HL-60/S4 treated with phorbol 12-myristate 13-acetate at 8.2 ng/mL for 4 days and 3 days (cell line): Measurements from ENCODE around the gene SIRT6.
"Not testable (repeated sequence)": the region's sequence is repeated elsewhere in the genome, so short reads cannot be mapped to it uniquely, and the experiment has no call there.

Experiments
- in situ Hi-C: fragments of 300-500 bp; cut with MboI; formaldehyde crosslinking; loops from 2 replicates; pipeline ENCODE4 v1.15.0; 2022; ENCODE audit warnings: low sequenced_read_pairs

The SIRT6 gene

DNA sequence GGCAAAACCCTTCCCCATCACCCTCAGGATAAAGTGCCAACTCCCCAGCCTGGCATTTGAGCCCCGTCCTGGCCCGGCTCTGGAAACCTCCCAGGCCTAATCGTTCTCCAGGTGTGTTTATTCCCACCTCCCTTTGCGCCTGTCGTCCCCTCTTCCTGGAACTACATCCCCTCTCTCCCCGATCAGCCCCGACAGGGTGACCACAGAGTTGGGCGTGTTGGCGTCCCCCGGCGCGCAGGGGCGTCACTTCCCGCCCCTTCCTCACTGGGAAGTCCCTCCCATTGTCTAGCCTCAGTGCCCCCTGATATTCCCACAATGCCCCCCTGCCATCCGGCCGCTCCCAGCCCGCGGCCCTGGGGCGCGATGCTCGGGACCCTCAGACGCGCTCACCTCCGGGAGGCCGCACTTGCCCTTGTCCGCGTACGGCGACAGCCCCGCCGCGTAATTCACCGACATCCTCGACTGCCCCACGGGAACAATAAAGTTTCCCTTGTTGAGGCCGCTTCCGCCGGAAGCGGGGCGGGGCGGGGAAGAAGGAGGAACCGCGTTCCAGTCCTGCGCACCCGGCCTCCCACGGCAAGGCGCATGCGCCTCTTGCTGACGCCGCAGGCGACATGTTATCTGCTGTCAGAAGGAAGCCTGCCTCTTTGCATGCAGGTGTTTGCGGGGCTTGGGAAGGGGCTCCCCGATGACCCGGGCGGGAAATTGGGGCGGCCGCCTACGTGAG lies at the start of gene SIRT6, which contains the start of gene ANKRD24:
TSS of gene SIRT6 (minus strand) at position 480 of the 727 bp plus-strand sequence. CDS start at position 456, 24 bp downstream.
TSS of gene ANKRD24 (plus strand) at position 606 of the 727 bp plus-strand sequence. CDS start 3,737 bp downstream, outside the sequence.
- in situ Hi-C loops = no loop called here

DNA sequence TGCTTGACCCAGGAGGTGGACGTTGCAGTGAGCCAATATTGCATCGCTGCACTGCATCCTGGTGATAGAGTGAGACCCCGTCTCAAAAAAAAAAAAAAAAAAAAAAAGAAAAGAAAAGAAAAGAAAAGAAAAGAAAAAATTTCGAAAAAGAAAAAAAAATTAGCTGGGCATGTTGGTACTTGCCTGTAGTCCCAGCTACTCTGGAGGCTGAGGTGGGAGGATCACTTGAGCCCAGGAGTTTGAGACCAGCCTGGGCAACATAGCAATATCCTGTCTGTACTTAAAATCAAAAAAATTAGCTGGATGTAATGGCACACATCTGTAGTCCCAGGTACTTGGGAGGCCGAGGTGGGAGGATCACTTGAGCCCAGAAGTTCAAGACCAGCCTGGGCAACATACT lies 49.8 kb upstream of the SIRT6 start:
- in situ Hi-C loops = not testable (repeated sequence)

DNA sequence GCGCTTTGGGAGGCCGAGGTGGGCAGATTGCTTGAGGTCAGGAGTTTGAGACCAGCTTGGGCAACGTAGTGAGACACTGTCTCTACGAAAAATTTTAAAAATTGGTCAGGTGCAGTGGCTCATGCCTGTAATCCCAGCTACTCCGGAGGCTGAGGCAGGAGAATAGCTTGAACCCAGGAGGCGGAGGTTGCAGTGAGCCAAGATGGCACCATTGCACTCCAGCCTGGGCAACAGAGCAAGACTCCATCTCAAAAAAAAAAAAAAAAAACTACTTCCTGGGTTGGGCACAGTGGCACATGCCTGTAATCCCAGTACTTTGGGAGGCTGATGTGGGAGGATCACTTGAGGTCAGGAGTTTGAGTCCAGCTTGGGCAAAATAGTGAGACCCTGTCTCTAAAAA lies 49.2 kb upstream of the SIRT6 start:
- in situ Hi-C loops = not testable (repeated sequence)

DNA sequence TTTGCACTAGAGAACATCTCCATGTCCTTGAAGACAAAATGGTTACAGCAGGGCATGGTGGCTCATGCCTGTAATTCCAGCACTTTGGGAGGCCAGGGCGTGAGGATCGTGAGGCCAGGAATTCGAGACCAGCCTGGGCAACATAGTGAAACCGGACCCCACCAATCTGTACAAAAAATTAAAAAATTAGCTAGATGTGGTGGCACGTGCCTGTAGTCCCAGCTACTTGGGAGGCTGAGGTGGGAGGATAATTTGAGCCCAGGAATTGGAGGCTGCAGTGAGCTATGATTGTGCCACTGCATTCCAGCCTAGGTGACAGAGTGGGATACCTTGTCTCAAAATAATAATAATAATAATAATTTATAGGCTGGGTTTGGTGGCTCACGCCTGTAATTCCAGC lies 47.9 kb upstream of the SIRT6 start:
- in situ Hi-C loops = not testable (repeated sequence)

DNA sequence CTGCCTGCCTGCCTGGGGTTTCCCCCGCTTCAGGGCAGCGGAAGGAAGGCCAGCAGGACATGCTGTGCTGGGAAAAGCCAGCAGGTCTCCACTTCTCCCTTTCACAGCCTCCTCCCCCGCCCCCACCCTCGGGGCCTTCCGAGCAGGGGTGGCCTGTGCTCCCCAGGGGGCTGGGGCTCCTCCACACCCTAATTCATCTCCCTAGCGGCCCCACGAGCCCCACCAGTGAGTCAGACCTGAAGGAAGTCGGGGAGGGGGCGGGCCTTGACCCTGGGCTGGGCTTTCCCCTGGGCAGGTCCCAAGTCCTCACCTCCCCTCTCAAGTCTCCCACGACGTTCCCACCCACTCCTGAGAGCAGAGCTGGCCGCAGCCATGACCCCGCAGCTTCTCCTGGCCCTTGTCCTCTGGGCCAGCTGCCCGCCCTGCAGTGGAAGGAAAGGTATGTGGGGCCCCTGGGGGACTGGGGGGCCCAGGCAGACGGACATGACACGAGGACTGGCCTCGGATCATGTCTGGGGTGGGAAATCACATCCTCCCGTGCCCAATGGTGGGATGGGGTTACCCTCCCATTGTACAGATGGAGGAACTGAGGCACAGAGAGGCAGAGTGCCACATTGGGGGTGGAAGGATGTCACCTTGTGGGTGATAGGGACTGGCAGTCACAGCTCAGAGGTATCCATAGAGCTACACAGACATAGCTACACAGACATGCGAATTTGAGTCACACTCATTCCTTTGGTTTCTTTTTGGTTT lies 47.0 kb upstream of the SIRT6 start, which contains the start of gene EBI3:
TSS of gene EBI3 (plus strand) at position 345 of the 753 bp plus-strand sequence. CDS start at position 373, 28 bp downstream.
- in situ Hi-C loops = no loop called here

DNA sequence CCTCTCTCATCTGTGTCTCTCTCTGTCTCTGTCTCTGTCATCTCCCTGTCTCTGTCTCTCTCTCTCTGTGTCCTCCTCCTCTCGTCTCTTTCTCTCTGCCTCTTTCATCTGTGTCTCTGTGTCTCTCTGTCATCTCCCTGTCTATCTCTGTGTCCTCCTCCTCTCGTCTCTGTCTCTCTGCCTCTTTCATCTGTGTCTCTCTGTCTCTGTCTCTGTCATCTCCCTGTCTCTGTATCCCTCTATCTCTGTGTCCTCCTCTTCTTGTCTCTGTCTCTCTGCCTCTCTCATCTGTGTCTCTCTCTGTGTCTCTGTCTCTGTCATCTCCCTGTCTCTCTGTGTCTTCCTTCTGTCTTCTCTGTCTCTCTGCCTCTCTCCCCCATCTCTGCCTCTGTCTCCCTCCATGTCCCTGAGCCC lies 46.4 kb upstream of the SIRT6 start:
- in situ Hi-C loops = no loop called here

DNA sequence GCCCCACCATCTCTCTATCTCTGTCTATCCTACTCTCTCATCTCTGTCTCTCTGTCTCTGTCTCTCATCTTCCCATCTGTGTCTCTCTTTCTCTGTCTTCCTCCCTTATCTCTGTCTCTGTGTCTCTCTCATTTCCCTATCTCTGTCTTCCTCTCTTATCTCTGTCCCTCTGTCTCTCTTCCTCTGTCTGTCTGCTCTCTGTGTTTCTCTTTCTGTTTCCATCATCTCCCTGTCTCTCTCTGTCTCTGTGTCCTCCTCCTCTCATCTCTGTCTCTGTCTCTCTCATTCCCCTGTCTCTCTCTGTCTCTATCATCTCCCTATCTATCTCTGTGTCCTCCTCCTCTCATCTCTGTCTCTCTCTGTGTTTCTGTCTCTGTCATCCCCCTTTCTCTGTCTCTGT lies 45.4 kb upstream of the SIRT6 start:
- in situ Hi-C loops = no loop called here

DNA sequence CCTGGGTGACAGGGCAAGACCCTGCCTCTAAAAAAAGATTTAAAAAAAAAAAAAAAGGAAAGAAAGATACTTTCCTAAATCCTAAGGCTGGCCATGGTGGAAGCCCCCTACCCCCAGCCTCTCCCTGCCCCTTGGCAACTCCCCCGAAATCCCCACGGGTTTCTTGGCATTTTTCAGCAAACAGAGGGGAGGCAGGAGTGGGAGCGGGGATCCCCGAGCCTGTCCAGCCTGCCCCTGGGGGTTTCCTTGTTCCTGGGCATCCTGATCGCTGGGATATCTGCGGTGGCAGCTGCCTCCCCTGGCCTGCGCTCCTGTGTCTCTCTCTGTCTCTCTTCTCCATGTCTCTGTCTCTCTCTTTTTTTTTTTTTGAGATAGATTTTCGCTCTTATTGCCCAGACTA lies 43.5 kb upstream of the SIRT6 start:
- in situ Hi-C loops = no loop called here

DNA sequence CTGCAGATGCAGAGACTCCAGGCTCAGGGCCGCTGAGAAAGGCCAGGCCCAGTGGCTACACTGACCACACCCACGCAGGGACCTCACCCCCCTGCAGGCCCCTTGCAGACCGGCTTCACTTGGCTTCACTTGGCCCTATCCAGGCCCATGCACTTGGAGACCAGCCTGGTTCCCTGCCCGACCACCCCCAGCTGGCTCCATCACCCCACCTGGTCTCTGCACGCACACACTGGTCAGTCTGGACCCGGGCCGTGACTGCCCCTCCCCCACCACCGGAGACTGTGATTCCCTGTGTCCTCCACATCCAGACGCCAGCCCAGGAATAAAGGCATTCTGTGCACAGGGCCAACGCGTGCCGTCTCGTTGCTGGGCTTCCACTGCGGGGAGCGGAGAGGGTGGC lies 42.1 kb upstream of the SIRT6 start:
- in situ Hi-C loops = loop anchor here (25.0 kb wide), 1 partner anchor 362 kb away; the partner anchor contains the start of gene ZFR2

DNA sequence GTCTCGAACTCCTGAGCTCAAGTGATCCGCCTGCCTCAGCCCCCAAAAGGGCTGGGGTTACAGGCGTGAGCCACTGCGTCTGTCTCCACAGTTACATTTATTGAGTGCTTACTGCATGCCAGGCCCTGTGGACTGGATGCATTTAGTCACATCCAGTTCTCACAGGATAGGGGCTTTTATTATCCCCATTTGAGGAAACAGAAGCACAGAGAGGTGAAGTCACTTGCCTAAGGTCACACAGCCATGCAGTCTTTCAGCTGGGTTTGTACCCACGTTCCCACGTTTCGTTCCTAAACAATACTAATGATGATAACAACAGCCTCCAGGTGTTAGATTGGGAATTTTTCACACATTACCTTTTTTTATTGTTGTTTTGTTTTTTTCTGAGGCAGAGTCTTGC lies 37.8 kb upstream of the SIRT6 start:
- in situ Hi-C loops = loop anchor here (25.0 kb wide), 1 partner anchor 358 kb away; the partner anchor contains the start of gene ZFR2

DNA sequence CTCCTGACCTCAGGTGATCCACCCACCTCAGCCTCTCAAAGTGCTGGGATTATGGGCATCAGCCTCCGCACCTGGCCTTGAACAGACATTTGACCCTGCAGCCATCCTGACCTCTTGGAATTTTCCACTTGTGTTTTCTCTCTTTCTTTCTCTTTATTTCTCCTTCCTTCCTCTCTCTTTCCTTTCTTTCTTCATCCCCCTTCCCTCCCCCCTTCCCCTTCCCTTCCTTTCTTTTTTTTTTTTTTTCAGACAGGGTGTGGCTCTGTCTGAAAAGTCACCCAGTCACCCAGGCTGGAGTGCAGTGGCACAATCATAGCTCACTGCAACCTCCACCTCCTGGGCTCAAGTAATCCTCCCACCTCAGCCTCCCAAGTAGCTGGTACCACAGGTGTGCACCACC lies 36.2 kb upstream of the SIRT6 start:
- in situ Hi-C loops = loop anchor here (25.0 kb wide), 1 partner anchor 356 kb away; the partner anchor contains the start of gene ZFR2

DNA sequence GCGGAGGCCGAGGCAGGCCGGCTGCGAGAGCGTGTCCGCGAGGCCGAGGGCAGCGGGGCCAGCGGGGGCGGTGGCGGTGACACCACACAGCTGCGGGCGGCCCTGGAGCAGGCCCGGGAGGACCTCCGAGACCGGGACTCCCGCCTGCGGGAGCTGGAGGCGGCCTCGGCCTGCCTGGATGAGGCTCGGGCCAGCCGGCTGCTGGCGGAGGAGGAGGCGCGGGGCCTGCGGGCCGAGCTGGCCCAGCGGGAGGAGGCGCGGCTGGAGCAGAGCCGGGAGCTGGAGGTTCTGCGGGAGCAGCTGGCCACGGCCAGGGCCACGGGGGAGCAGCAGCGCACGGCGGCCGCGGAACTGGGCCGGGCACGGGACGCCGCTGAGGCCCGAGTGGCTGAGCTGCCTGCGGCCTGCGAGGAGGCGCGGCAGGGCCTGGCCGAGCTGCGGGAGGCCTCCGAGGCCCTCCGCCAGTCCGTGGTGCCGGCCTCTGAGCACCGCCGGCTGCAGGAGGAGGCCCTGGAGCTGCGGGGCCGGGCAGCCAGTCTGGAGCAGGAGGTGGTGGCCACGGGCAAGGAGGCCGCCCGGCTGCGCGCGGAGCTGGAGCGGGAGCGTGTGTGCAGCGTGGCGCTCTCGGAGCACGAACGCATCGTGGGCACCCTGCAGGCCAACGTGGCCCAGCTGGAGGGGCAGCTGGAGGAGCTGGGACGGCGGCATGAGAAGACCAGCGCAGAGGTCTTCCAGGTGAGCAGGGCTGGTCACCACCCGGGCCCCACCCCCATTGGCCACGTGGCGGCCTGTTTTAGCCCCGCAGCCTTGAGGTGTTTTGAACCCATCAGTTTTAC lies 35.3 kb upstream of the SIRT6 start:
- in situ Hi-C loops = loop anchor here (25.0 kb wide), 1 partner anchor 355 kb away; the partner anchor contains the start of gene ZFR2

DNA sequence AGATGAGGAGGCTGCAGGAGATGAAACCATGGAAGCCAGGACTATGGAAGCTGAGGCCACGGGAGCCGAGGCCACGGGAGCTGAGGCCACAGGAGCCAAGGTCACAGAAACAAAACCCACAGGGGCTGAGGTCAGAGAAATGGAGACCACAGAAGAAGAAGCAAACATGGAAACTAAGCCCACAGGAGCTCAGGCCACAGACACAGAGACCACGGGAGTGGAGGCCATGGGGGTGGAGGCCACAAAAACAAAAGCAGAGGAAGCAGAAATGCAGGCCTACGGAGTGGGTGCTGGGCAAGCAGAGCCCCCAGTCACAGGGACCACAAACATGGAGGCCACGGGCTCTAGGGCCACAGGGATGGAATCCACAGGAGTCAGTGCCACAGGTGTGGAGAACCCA lies 34.5 kb upstream of the SIRT6 start:
- in situ Hi-C loops = loop anchor here (25.0 kb wide), 1 partner anchor 355 kb away; the partner anchor contains the start of gene ZFR2

DNA sequence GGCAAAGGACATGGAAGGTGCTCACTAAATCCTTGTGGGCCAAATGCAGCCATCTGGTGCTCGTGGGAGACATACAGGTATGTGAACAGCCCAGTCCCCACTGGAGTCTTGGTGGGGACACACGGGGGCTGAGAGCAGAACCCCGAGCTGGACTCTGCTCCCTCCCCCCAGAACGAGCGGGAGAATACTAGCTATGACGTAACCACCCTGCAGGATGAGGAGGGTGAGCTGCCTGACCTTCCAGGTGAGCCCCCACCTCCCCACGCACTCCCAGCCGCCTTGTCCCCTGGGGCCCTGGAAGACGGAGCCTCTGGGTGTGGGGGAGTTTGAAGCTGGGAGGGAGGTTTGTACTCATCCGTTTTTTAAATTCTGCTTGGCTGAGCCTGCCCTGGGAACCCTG lies 33.4 kb upstream of the SIRT6 start:
- in situ Hi-C loops = loop anchor here (25.0 kb wide), 1 partner anchor 354 kb away; the partner anchor contains the start of gene ZFR2

DNA sequence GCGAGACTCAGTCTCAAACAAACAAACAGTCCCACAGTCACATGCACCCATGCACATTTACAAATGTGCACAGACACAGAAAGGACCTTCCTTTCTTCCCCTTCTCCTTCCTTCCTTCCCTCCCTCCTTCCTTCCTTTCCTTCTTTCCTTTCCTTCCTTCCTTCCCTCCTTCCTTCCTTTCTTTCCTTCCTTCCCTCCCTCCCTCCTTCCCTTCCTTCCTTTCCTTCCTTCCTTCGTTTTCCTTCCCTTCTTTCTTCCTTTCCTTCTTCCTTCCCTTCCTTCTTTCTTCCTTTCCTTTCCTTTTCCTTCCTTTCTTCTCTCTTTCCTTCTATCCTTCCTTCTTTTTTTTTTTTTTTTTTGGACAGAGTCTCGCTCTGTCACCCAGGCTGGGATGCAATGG lies 30.8 kb upstream of the SIRT6 start:
- in situ Hi-C loops = loop anchor here (25.0 kb wide), 1 partner anchor 351 kb away; the partner anchor contains the start of gene ZFR2

DNA sequence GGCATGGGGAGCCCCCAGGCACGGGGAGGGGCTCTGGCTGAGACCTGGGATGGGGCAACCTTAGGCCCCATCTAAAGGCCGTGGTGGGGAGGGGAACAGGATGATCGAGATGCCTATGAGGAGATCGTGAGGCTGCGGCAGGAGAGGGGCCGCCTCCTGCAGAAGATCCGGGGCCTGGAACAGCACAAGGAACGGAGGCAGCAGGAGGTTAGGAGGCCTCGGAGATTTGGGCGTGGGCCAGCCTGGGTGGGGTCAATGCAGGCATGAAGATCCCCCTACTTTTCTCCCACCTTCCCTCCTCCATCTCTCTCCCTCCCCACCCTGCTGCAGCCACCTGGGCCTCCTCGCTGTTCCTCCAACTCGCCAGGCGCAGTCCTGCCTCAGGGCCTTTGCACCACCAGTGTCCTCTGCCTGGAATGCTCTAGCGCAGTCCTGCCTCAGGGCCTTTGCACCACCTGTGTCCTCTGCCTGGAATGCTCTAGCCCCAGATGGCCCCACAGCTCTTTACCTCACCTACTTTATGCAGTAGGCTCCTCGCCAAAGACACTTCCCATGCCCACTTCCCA lies 27.9 kb upstream of the SIRT6 start:
- in situ Hi-C loops = loop anchor here (25.0 kb wide), 1 partner anchor 348 kb away; the partner anchor contains the start of gene ZFR2

DNA sequence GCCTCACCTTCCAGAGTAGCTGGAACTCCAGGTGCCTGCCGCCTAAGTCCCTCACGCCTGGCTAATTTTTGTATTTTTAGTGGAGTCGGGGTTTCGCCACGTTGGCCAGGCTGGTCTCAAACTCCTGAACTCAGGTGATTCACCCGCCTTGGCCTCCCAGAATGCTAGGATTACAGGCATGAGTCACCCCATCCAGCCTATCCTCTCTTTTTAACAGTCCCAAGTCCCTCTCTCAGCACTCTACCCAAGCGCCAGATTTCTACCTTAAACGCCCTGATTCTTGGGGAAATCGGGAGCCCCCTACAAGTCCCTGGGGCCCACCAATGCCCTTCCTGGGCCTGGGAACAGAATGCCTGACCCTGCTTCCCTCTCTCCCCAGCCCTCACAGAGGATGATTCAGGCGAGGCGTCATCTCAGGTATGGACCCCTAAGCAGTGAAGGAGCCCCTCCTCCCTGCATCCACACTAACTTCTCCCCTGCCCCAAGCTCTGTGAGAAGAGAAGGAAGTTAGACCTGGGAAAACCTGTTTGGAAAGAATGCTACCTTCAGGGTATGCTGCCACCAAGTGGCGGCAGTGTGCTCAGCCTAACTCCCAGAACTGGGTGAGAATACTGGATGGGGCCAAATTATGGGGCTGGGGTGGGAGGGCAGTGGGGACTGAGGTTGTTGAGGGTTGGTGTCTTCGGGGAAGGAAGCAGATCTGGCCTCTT lies 26.2 kb upstream of the SIRT6 start:
- in situ Hi-C loops = loop anchor here (25.0 kb wide), 1 partner anchor 346 kb away; the partner anchor contains the start of gene ZFR2

DNA sequence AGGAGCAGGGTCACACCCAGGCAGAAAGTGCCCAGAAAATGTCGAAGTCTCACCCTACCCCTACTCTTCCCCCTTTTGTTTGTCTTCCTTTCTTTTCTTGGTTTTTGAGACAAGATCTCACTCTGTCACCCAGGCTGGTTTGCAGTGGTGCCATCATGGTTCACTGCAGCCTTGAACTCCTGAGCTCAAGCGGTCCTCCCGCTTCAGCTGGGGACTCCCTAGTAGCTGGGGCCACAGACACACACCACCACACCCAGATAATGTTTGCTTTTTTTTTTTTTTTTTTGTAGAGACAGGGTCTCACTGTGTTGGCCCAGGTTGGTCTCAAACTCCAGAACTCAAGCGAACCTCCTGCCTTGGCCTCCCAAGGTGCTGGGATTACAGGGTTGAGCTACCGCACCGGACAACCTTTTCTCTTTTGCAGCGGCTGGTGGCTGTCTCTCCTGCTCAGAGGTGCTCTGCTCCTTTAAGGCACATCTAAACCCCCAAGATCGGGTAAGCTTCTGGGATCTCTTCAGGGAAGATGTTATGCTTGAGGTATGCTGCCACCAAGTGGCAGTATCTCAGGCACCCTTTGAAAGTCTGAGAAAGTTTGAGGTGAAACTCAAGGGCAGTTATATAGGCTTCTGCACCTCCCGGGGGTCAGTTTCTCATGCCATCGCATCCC lies 24.6 kb upstream of the SIRT6 start:
- in situ Hi-C loops = loop anchor here (25.0 kb wide), 1 partner anchor 345 kb away; the partner anchor contains the start of gene ZFR2

DNA sequence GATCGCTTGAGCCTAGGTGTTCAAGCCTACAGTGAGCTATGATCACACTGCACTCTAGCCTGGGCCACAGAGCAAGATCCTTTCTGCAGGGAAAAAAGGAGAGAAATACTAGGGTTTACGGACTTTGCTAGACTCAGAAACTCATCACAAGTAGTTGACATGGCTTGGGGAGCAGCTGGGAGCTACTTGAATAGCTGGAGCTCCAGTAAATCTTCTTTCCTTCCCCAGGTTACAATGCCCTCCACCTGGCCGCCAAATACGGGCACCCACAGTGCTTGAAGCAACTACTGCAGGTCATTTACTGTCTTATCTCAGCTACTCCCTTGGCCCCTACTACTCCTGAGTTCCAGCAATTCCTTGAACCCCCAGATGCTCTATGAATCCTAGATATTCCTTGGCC lies 19.4 kb upstream of the SIRT6 start:
- in situ Hi-C loops = loop anchor here (25.0 kb wide), 1 partner anchor 339 kb away; the partner anchor contains the start of gene ZFR2
